GM12892 (cell line): ENCODE data around the gene FOXO6.

Experiments used
- POLR2A ChIP-seq: IDR thresholded peaks from 2 replicates; pipeline ENCODE4 v1.6.1; 2011; ENCODE audit warnings: low read depth, low read length, control low read depth
- TAF1 ChIP-seq: IDR thresholded peaks from 2 replicates; pipeline ENCODE4 v1.6.1; 2011; ENCODE audit warnings: low read depth, mild to moderate bottlenecking, control low read depth, low read length, borderline replicate concordance

GRCh38 chr1:41356752-41357151 is 4.5 kb upstream of the FOXO6 start:
- TF ChIP-seq POLR2A (no peak), TAF1 (no peak)
